Measurements from ENCODE around the gene VPS33A. TPM values are rescaled to one million over a fixed set of nuclear protein-coding genes. Genes with fewer than 3 reads are reported as not detected.

Gene VPS33A
- total and polyA plus RNA-seq, 4 donors = 8.9 to 14.5 (median 11.7) TPM

GRCh38 chr12:122226366-122227125, 39.7 kb downstream of the VPS33A start:
- H3K36me3 ChIP-seq (ENCODE audit: control insufficient read depth in 1 of 2, insufficient read depth in 2 of 2, low read length in 1 of 2) = peaks cover 3 to 7% of the 10 kb centered on the region in 2 donors
- no peaks in the 10 kb centered on the region for H3K9me3 ChIP-seq (ENCODE audit: control insufficient read depth, low read length)
- H3K4me3 ChIP-seq (ENCODE audit: low read length in 2 of 2) = no peak overlapping the region
- no peaks in the 10 kb centered on the region for H3K4me1 ChIP-seq (ENCODE audit: control insufficient read depth in 1 of 2, insufficient read depth in 2 of 2, low read length in 2 of 2)
- H3K27ac ChIP-seq (ENCODE audit: low read depth in 1 of 2, low read length in 2 of 2) = no peak overlapping the region
- intact Hi-C loops (cut with DNase I) = loop anchor here in 1 of 2 donors (1.0 kb wide), 1 partner anchor 40 kb away; the partner anchor contains the start of gene VPS33A
- DNase-seq = peak in 1 of 2 donors; percentile 52
- no peaks in the 10 kb centered on the region for H3K27me3 ChIP-seq (ENCODE audit: control insufficient read depth in 1 of 2, insufficient read depth in 2 of 2, low read length in 1 of 2)
- no peak for ATAC-seq (ENCODE audit: low FRiP score)
- 4 to 6% methylated on average over 49 to 55 of the region's 55 CpGs for WGBS, 2 donors

- H3K9me3 ChIP-seq (ENCODE audit: control insufficient read depth, low read length) = no peaks in the 10 kb centered on the region
- ATAC-seq (ENCODE audit: low FRiP score) = peak; percentile 100
- no peaks in the 10 kb centered on the region for H3K27me3 ChIP-seq (ENCODE audit: control insufficient read depth in 1 of 2, insufficient read depth in 2 of 2, low read length in 1 of 2)
- H3K4me3 ChIP-seq (ENCODE audit: low read length in 2 of 2) = peak within 1 kb of the TSS; percentile 15 to 59
- DNase-seq = peak; percentile 100
- intact Hi-C loops (cut with DNase I) = loop anchor here in 1 of 2 donors (1.0 kb wide), 1 partner anchor 40 kb away; the partner anchor contains the start of gene VPS33A
- peak within 1 kb of the TSS; percentile 73 to 88 for H3K27ac ChIP-seq (ENCODE audit: low read depth in 1 of 2, low read length in 2 of 2)
- H3K36me3 ChIP-seq (ENCODE audit: control insufficient read depth in 1 of 2, insufficient read depth in 2 of 2, low read length in 1 of 2) = peaks cover under 1 to 2% of the 10 kb centered on the region in 2 donors
- no peaks in the 10 kb centered on the region for H3K4me1 ChIP-seq (ENCODE audit: control insufficient read depth in 1 of 2, insufficient read depth in 2 of 2, low read length in 2 of 2)
- WGBS, 2 donors = 1% methylated on average over 64 to 74 of the region's 74 CpGs
Observed at GRCh38 chr12:122225683-122226365, 40.5 kb downstream of the VPS33A start, which contains the start of gene DIABLO. TSS of gene DIABLO (minus strand) at chr12:122226052. CDS start at chr12:122226014, 38 bp downstream.

GRCh38 chr12:122216445-122216844, 49.8 kb downstream of the VPS33A start:
- no peaks in the 10 kb centered on the region for H3K27me3 ChIP-seq (ENCODE audit: control insufficient read depth in 1 of 2, insufficient read depth in 2 of 2, low read length in 1 of 2)
- H3K4me3 ChIP-seq (ENCODE audit: low read length in 2 of 2) = no peak overlapping the region
- no peaks in the 10 kb centered on the region for H3K4me1 ChIP-seq (ENCODE audit: control insufficient read depth in 1 of 2, insufficient read depth in 2 of 2, low read length in 2 of 2)
- no peak for ATAC-seq (ENCODE audit: low FRiP score)
- H3K36me3 ChIP-seq (ENCODE audit: control insufficient read depth in 1 of 2, insufficient read depth in 2 of 2, low read length in 1 of 2) = peaks cover 6 to 16% of the 10 kb centered on the region in 2 donors
- H3K27ac ChIP-seq (ENCODE audit: low read depth in 1 of 2, low read length in 2 of 2) = no peak overlapping the region
- WGBS, 2 donors = 93 to 98% methylated on average over 1 of the region's 1 CpG
- H3K9me3 ChIP-seq (ENCODE audit: control insufficient read depth, low read length) = no peaks in the 10 kb centered on the region
- DNase-seq = no peak
- intact Hi-C loops (cut with DNase I) = no loop called here

- 86 to 89% methylated on average over 5 of the region's 5 CpGs for WGBS, 2 donors
- Histone ChIP-seq H3K4me1 (ENCODE audit: control insufficient read depth in 1 of 2, insufficient read depth in 2 of 2, low read length in 2 of 2) (no peaks in the 10 kb centered on the region), H3K36me3 (ENCODE audit: control insufficient read depth in 1 of 2, insufficient read depth in 2 of 2, low read length in 1 of 2) (peaks cover 8 to 16% of the 10 kb centered on the region in 2 donors), H3K27me3 (ENCODE audit: control insufficient read depth in 1 of 2, insufficient read depth in 2 of 2, low read length in 1 of 2) (no peaks in the 10 kb centered on the region), H3K9me3 (ENCODE audit: control insufficient read depth, low read length) (no peaks in the 10 kb centered on the region), H3K27ac (ENCODE audit: low read depth in 1 of 2, low read length in 2 of 2) (no peak overlapping the region), H3K4me3 (ENCODE audit: low read length in 2 of 2) (no peak overlapping the region)
- no peak for DNase-seq
- intact Hi-C loops (cut with DNase I) = no loop called here
- ATAC-seq (ENCODE audit: low FRiP score) = no peak
Observed at GRCh38 chr12:122215771-122216170, 50.5 kb downstream of the VPS33A start.

- ATAC-seq (ENCODE audit: low FRiP score) (no peak), DNase-seq (no peak)
- Histone ChIP-seq H3K27ac (ENCODE audit: low read depth in 1 of 2, low read length in 2 of 2) (no peak overlapping the region), H3K27me3 (ENCODE audit: control insufficient read depth in 1 of 2, insufficient read depth in 2 of 2, low read length in 1 of 2) (no peaks in the 10 kb centered on the region), H3K4me1 (ENCODE audit: control insufficient read depth in 1 of 2, insufficient read depth in 2 of 2, low read length in 2 of 2) (no peaks in the 10 kb centered on the region), H3K9me3 (ENCODE audit: control insufficient read depth, low read length) (no peaks in the 10 kb centered on the region), H3K4me3 (ENCODE audit: low read length in 2 of 2) (no peak overlapping the region), H3K36me3 (ENCODE audit: control insufficient read depth in 1 of 2, insufficient read depth in 2 of 2, low read length in 1 of 2) (peaks cover 0 to 8% of the 10 kb centered on the region in 2 donors)
- intact Hi-C loops (cut with DNase I) = no loop called here
- 92 to 95% methylated on average over 16 to 18 of the region's 18 CpGs for WGBS, 2 donors
Observed at GRCh38 chr12:122208073-122208820, 58.0 kb downstream of the VPS33A start.

- ATAC-seq (ENCODE audit: low FRiP score) (no peak), DNase-seq (no peak)
- Histone ChIP-seq H3K4me3 (ENCODE audit: low read length in 2 of 2) (no peak overlapping the region), H3K4me1 (ENCODE audit: control insufficient read depth in 1 of 2, insufficient read depth in 2 of 2, low read length in 2 of 2) (no peaks in the 10 kb centered on the region), H3K36me3 (ENCODE audit: control insufficient read depth in 1 of 2, insufficient read depth in 2 of 2, low read length in 1 of 2) (peaks cover 0 to 4% of the 10 kb centered on the region in 2 donors), H3K27ac (ENCODE audit: low read depth in 1 of 2, low read length in 2 of 2) (no peak overlapping the region), H3K27me3 (ENCODE audit: control insufficient read depth in 1 of 2, insufficient read depth in 2 of 2, low read length in 1 of 2) (no peaks in the 10 kb centered on the region), H3K9me3 (ENCODE audit: control insufficient read depth, low read length) (no peaks in the 10 kb centered on the region)
- intact Hi-C loops (cut with DNase I) = no loop called here
- WGBS, 2 donors = 63 to 66% methylated on average over 8 of the region's 8 CpGs
Observed at GRCh38 chr12:122207391-122207790, 58.9 kb downstream of the VPS33A start.

GRCh38 chr12:122206976-122207375, 59.3 kb downstream of the VPS33A start:
- Histone ChIP-seq H3K27me3 (ENCODE audit: control insufficient read depth in 1 of 2, insufficient read depth in 2 of 2, low read length in 1 of 2) (no peaks in the 10 kb centered on the region), H3K9me3 (ENCODE audit: control insufficient read depth, low read length) (no peaks in the 10 kb centered on the region), H3K4me1 (ENCODE audit: control insufficient read depth in 1 of 2, insufficient read depth in 2 of 2, low read length in 2 of 2) (no peaks in the 10 kb centered on the region), H3K4me3 (ENCODE audit: low read length in 2 of 2) (no peak overlapping the region), H3K36me3 (ENCODE audit: control insufficient read depth in 1 of 2, insufficient read depth in 2 of 2, low read length in 1 of 2) (peaks cover 0 to 4% of the 10 kb centered on the region in 2 donors), H3K27ac (ENCODE audit: low read depth in 1 of 2, low read length in 2 of 2) (no peak overlapping the region)
- 80 to 84% methylated on average over 8 of the region's 8 CpGs for WGBS, 2 donors
- DNase-seq (no peak), ATAC-seq (ENCODE audit: low FRiP score) (no peak)
- intact Hi-C loops (cut with DNase I) = no loop called here

- Histone ChIP-seq H3K9me3 (ENCODE audit: control insufficient read depth, low read length) (no peaks in the 10 kb centered on the region), H3K36me3 (ENCODE audit: control insufficient read depth in 1 of 2, insufficient read depth in 2 of 2, low read length in 1 of 2) (peaks cover 0 to 4% of the 10 kb centered on the region in 2 donors), H3K4me3 (ENCODE audit: low read length in 2 of 2) (no peak overlapping the region), H3K27ac (ENCODE audit: low read depth in 1 of 2, low read length in 2 of 2) (no peak overlapping the region), H3K4me1 (ENCODE audit: control insufficient read depth in 1 of 2, insufficient read depth in 2 of 2, low read length in 2 of 2) (no peaks in the 10 kb centered on the region), H3K27me3 (ENCODE audit: control insufficient read depth in 1 of 2, insufficient read depth in 2 of 2, low read length in 1 of 2) (no peaks in the 10 kb centered on the region)
- ATAC-seq (ENCODE audit: low FRiP score) (peak; percentile 30), DNase-seq (no peak)
- WGBS, 2 donors = 58 to 59% methylated on average over 27 of the region's 27 CpGs
- intact Hi-C loops (cut with DNase I) = no loop called here
Observed at GRCh38 chr12:122206111-122206881, 60.0 kb downstream of the VPS33A start.
